Ovary (tissue), 9 donors: ENCODE data around the gene CFAP97D1. TPM values are rescaled to one million over a fixed set of nuclear protein-coding genes. Genes with fewer than 3 reads are reported as not detected.

Experiments
- DNase-seq, 5 donors: peaks; one replicate each; pipeline ENCODE4 v3.0.0-alpha.2; 2019 to 2020
- H3K27ac ChIP-seq, 2 donors: fragments of 200-600 bp; one replicate each; pipeline versions ENCODE4 v1.5.1 to v1.8.0; 2019 to 2022
- H3K27me3 ChIP-seq: fragments of 200-600 bp; one replicate; pipeline ENCODE4 v1.8.0; 2022
- H3K36me3 ChIP-seq: fragments of 200-600 bp; sonication (generic); one replicate; pipeline ENCODE4 v1.5.1; 2019
- H3K4me1 ChIP-seq: one replicate; pipeline ENCODE4 v1.8.1; 2013; ENCODE audit warnings: mild to moderate bottlenecking, moderate library complexity; ENCODE audit not compliant: insufficient read depth
- H3K4me3 ChIP-seq: fragments of 200-600 bp; sonication (generic); one replicate; pipeline ENCODE4 v1.5.1; 2017
- H3K9me3 ChIP-seq, 2 donors: fragments of 200-600 bp in 1 of 2; sonication (generic) in 1 of 2; one replicate each; pipeline versions ENCODE4 v1.5.1 to v1.8.1; 2013 to 2019; ENCODE audit warnings: mild to moderate bottlenecking in 1 of 2, moderate library complexity in 1 of 2
- EP300 ChIP-seq: sonication (generic); formaldehyde crosslinking; IDR thresholded peaks from one replicate; pipeline ENCODE4 v1.6.1; 2017; ENCODE audit warnings: antibody characterized with exemption
- POLR2A ChIP-seq: fragments of 450-650 bp; IDR thresholded peaks from one replicate; pipeline ENCODE4 v1.6.1; 2017; ENCODE audit warnings: antibody characterized with exemption, mild to moderate bottlenecking, moderate library complexity
- WGBS, 3 donors: extraction: QIAGEN DNeasy Blood & Tissue Kit in 1 of 3; methylation state at CpG; one replicate each; pipeline versions ENCODE4 v1.1.5 to v1.1.7; 2013 to 2017; 5-methylcytosine and 5-hydroxymethylcytosine counted together
- intact Hi-C, 4 donors: fragments of 100-400 bp; cut with DNase I; formaldehyde crosslinking; loops; one replicate each; pipeline versions ENCODE4 v1.11.0 to v1.15.1; 2022 to 2023
- polyA plus RNA-seq, 2 donors: library from polyadenylated mRNA; stranded (reverse); fragments of 200-250 nt in 1 of 2; fragments of 350-450 nt in 1 of 2; fragmentation: Illumina TruSeq in 1 of 2; extraction: RNeasy Lipid Tissue Mini Kit (QIAGEN cat#74804) in 1 of 2; gene quantifications; one replicate each; pipeline ENCODE4 v1.2.3, GENCODE V29; 2013 to 2014
- total RNA-seq, 7 donors: library from RNA; depleted of rRNA in 2 of 7; stranded (reverse); fragments of >200 nt in 2 of 7; fragmentation: NEBNext Ultra II Directional in 3 of 7; extraction: Animal tissue kit (Norgen Biotek cat#: 25700) in 3 of 7; gene quantifications; one replicate each; pipeline versions ENCODE4 v1.1.0 to v1.2.4, GENCODE V29; 2016 to 2023
- TF ChIP-seq, protein P1 (sequence below), 3 donors: fragments of 450-650 bp in 2 of 3; fragments of 200-600 bp in 1 of 3; IDR thresholded peaks; one replicate each; pipeline versions ENCODE4 v1.5.1 to v1.8.0; 2016 to 2022; ENCODE audit warnings: antibody characterized with exemption in 3 of 3, mild to moderate bottlenecking in 1 of 3
- donor health status: DM: no; HTN: no; CAD: no; lungs with moderate emphysema.
- donor health status: DM: no; HTN: no; CAD: no.
- donor health status: Bipolar disorder and iron deficiency.
- donor health status: DM: yes; HTN: yes; CAD: no.
- donor health status: DM: no; HTN: no; CAD: no.
- donor health status: DM: yes; HTN: yes; CAD: no.

Gene CFAP97D1
- total and polyA plus RNA-seq, 9 donors: 0.15 TPM; not detected in 8

DNA sequence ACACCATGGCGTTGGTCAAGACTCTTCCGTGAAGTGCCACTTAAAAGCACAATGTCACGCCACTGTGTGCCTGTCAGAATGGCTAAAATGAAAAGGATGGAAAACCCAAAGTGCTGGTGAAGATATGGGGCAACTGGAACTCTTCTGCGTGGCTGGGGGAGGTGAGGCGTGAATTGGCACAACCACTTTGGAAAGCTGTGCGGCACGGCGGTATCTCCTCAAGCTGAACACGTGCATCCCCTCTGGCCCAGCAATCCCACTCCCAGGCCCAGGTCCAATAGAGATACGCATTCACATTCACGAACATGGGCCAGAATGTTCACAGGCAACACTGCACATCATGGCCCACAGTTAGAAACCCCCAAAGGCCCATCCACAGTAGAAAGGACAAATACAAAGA lies 10.4 kb upstream of the CFAP97D1 start:
- 87 to 93% (median 92%) methylated on average over 11 of the region's 11 CpGs for WGBS, 3 donors
- H3K27me3 ChIP-seq: no peaks in the 10 kb centered on the region
- intact Hi-C loops: loop anchor here in 2 of 4 donors (10.0 kb wide), 2 partner anchors 75 to 195 kb away; partner anchors contain the start of gene CD300LG (in 1 of the 2)
- H3K4me1 ChIP-seq: no peaks in the 10 kb centered on the region
- H3K27ac ChIP-seq: no peak overlapping the region
- no peaks in the 10 kb centered on the region for H3K9me3 ChIP-seq
- H3K36me3 ChIP-seq: no peaks in the 10 kb centered on the region
- TF ChIP-seq EP300 (no peak), POLR2A (no peak)
- TF ChIP-seq, protein P1, sequence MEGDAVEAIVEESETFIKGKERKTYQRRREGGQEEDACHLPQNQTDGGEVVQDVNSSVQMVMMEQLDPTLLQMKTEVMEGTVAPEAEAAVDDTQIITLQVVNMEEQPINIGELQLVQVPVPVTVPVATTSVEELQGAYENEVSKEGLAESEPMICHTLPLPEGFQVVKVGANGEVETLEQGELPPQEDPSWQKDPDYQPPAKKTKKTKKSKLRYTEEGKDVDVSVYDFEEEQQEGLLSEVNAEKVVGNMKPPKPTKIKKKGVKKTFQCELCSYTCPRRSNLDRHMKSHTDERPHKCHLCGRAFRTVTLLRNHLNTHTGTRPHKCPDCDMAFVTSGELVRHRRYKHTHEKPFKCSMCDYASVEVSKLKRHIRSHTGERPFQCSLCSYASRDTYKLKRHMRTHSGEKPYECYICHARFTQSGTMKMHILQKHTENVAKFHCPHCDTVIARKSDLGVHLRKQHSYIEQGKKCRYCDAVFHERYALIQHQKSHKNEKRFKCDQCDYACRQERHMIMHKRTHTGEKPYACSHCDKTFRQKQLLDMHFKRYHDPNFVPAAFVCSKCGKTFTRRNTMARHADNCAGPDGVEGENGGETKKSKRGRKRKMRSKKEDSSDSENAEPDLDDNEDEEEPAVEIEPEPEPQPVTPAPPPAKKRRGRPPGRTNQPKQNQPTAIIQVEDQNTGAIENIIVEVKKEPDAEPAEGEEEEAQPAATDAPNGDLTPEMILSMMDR (IDR thresholded peaks at IDR 0.05): no peak
- no peak for DNase-seq
- no peak overlapping the region for H3K4me3 ChIP-seq

DNA sequence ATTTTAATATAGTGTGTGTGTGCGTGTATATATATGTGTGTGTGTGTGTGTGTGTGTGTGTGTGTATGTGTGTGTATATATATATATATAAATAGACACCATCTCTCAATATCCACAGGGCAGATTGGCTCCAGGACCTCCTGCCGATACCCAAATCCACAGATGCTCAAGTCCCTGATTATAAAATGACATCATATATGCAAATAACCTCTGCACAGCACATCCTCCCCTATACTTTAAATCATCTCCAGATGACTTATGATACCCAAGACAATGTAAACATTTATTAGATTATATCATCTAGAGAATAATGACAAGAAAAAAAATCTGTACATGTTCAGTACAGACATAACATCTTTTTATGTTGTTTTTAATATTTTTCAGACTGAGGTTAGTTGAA lies 9.3 kb upstream of the CFAP97D1 start:
- Histone ChIP-seq H3K4me1 (no peaks in the 10 kb centered on the region), H3K27ac (no peak overlapping the region), H3K27me3 (no peaks in the 10 kb centered on the region), H3K4me3 (no peak overlapping the region), H3K36me3 (no peaks in the 10 kb centered on the region), H3K9me3 (no peaks in the 10 kb centered on the region)
- intact Hi-C loops: loop anchor here in 1 of 4 donors (10.0 kb wide), 1 partner anchor 74 kb away; the partner anchor contains the start of gene CD300LG
- no peak for DNase-seq
- 93 to 100% (median 95%) methylated on average over 2 of the region's 2 CpGs for WGBS, 3 donors
- TF ChIP-seq POLR2A (no peak), EP300 (no peak)
- TF ChIP-seq, protein P1 (IDR thresholded peaks at IDR 0.05): no peak

GRCh38 chr17:43771463-43771862 lies 8.8 kb upstream of the CFAP97D1 start:
- Histone ChIP-seq H3K4me3 (no peak overlapping the region), H3K27ac (no peak overlapping the region), H3K27me3 (no peaks in the 10 kb centered on the region), H3K9me3 (no peaks in the 10 kb centered on the region), H3K4me1 (no peaks in the 10 kb centered on the region), H3K36me3 (no peaks in the 10 kb centered on the region)
- intact Hi-C loops: loop anchor here in 1 of 4 donors (10.0 kb wide), 1 partner anchor 73 kb away; the partner anchor contains the start of gene CD300LG
- WGBS, 3 donors: 87 to 95% (median 90%) methylated on average over 9 of the region's 9 CpGs
- TF ChIP-seq POLR2A (no peak), EP300 (no peak)
- TF ChIP-seq, protein P1 (IDR thresholded peaks at IDR 0.05): no peak
- DNase-seq: peak in 1 of 5 donors; percentile 21

DNA sequence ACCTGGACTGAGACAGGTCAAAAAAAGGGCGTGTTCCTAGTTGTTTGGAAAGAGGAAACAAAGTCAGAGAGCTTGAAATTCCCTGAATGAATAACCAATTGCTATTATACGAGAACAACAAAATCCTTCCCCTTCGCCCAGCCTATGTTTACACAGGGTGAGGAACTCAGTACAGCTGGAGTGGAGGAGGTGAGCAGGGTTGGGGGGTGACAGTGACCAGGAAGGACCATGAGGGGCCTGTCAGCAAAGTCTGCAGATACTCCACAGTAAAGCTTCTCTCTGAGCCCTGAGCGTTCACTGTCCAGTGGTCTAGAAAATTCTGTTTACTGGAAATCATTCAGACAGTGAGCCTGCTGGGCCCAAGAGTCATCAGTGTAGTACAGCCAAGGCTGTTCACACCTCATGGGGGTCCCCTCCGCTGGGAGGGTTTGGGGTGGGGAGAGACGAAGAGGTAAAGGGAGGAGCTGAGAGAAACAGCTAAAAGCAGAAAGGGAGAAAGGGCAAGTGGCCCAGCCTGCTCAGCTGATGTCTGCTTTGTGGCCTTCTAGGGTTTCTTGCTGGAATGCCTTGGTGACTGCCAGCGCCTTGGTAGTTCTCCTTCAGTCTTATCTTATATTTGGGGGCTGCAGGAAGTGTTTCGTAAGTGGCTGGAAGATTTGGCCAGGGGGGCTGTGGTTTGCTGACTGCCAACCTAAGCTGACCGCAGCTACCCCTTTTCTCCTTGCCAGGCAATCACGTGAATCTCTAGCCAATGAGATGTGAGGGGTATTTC lies 7.2 kb upstream of the CFAP97D1 start:
- intact Hi-C loops: loop anchor here in 1 of 4 donors (10.0 kb wide), 1 partner anchor 72 kb away; the partner anchor contains the start of gene CD300LG
- no peaks in the 10 kb centered on the region for H3K9me3 ChIP-seq
- no peak for DNase-seq
- no peak overlapping the region for H3K4me3 ChIP-seq
- no peak overlapping the region for H3K27ac ChIP-seq
- WGBS, 3 donors: 80 to 87% (median 81%) methylated on average over 10 of the region's 10 CpGs
- TF ChIP-seq POLR2A (no peak), EP300 (no peak)
- TF ChIP-seq, protein P1 (IDR thresholded peaks at IDR 0.05): no peak
- H3K27me3 ChIP-seq: no peaks in the 10 kb centered on the region
- H3K36me3 ChIP-seq: no peaks in the 10 kb centered on the region
- H3K4me1 ChIP-seq: no peaks in the 10 kb centered on the region
